Ascending aorta (tissue), 2 donors: ENCODE measurements around the gene DSTN. TPM values are rescaled to one million over a fixed set of nuclear protein-coding genes. Genes with fewer than 3 reads are reported as not detected.
A peak's percentile ranks its signal among the peaks of the same experiment; 100 is the strongest.

Source experiments
- DNase-seq, 2 donors: peaks; one replicate each; pipeline ENCODE4 v3.0.0-alpha.2; 2019; ENCODE audit warnings: low spot score in 2 of 2
- H3K27ac ChIP-seq, 2 donors: fragments of 200-600 bp; sonication (generic); one replicate each; pipeline ENCODE4 v1.5.1; 2016 to 2017; ENCODE audit warnings: mild to moderate bottlenecking in 1 of 2
- H3K27me3 ChIP-seq: fragments of 200-600 bp; sonication (generic); one replicate; pipeline ENCODE4 v1.5.1; 2017
- H3K36me3 ChIP-seq, 2 donors: fragments of 200-600 bp; sonication (generic); one replicate each; pipeline ENCODE4 v1.5.1; 2016
- H3K4me1 ChIP-seq, 2 donors: fragments of 200-600 bp; sonication (generic); one replicate each; pipeline ENCODE4 v1.5.1; 2016 to 2017; ENCODE audit warnings: mild to moderate bottlenecking in 1 of 2
- H3K4me3 ChIP-seq, 2 donors: fragments of 200-600 bp; sonication (generic); one replicate each; pipeline ENCODE4 v1.5.1; 2016 to 2017; ENCODE audit warnings: mild to moderate bottlenecking in 1 of 2
- H3K9me3 ChIP-seq, 2 donors: fragments of 200-600 bp; sonication (generic); one replicate each; pipeline ENCODE4 v1.5.1; 2016
- intact Hi-C: fragments of 100-400 bp; cut with DNase I; formaldehyde crosslinking; loops from one replicate; pipeline ENCODE4 v1.15.1; 2023
- total RNA-seq: library from RNA; depleted of rRNA; stranded (reverse); fragments of >200 nt; gene quantifications from one replicate; pipeline ENCODE4 v1.1.0, GENCODE V29; 2016
- TF ChIP-seq, protein P1 (sequence below), 3 experiments: fragments of 200-600 bp in 2 of 3; fragments of 450-650 bp in 1 of 3; sonication (generic) in 2 of 3; IDR thresholded peaks; one replicate each; pipeline ENCODE4 v1.5.1; 2016 to 2019; ENCODE audit warnings: antibody characterized with exemption in 3 of 3, mild to moderate bottlenecking in 1 of 3, moderate library complexity in 1 of 3

Gene DSTN
- total RNA-seq, 1 donor from 2014 or later = 452 TPM

DNA sequence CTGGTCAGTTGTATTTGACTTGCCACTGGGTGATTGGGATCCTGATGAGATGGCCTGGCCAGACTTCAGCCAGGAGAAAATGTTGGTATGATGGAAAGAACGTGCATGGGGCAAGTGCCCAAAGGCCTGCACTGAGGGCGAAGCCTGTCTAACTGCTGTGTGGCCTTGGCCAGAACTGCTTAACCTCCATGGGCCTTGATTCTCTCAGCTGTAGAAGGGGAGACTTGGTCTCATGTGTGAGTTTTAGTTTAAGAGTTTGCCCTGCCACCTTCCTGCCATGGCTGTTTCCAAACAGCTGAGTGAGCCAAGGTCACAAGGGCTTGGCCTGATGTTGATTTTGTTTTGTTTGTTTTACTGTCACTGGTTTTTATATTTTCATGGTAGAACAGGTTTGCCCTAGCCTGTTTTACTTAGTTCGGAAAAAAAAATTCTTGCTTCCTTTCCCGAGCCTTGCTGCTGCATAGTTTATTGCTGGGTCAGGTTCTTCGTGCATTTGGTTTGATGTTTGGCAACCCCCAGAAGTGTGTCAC is 35.3 kb downstream of the DSTN start:
- Histone ChIP-seq H3K4me3 (peak overlapping the region in 1 of 2 donors; percentile 25), H3K27me3 (no peaks in the 10 kb centered on the region), H3K9me3 (no peaks in the 10 kb centered on the region), H3K27ac (peak overlapping the region; percentile 47 to 53), H3K36me3 (peaks cover 79 to 90% of the 10 kb centered on the region in 2 donors), H3K4me1 (peaks cover 27 to 84% of the 10 kb centered on the region in 2 donors)
- intact Hi-C loops = no loop called here
- TF ChIP-seq, protein P1, sequence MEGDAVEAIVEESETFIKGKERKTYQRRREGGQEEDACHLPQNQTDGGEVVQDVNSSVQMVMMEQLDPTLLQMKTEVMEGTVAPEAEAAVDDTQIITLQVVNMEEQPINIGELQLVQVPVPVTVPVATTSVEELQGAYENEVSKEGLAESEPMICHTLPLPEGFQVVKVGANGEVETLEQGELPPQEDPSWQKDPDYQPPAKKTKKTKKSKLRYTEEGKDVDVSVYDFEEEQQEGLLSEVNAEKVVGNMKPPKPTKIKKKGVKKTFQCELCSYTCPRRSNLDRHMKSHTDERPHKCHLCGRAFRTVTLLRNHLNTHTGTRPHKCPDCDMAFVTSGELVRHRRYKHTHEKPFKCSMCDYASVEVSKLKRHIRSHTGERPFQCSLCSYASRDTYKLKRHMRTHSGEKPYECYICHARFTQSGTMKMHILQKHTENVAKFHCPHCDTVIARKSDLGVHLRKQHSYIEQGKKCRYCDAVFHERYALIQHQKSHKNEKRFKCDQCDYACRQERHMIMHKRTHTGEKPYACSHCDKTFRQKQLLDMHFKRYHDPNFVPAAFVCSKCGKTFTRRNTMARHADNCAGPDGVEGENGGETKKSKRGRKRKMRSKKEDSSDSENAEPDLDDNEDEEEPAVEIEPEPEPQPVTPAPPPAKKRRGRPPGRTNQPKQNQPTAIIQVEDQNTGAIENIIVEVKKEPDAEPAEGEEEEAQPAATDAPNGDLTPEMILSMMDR (IDR thresholded peaks at IDR 0.05) = no peak
- no peak for DNase-seq

DNA sequence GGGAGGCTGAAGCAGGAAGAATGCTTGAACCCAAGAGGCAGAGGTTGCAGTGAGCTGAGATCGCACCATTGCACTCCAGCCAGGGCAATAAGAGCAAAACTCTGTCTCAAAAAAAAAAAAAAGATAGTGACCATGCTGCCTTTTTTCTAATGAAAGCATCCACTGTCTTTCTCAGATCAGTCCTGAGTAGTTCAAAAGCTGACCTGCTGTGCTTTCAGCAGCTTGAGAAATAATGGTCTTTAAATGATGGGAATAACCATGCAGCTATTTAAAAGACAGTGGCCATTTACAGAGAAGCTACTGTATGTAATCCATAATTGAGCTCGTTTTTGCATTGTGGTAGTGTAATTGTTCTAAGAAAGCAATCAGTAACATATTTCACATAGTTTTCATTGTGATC is 36.1 kb downstream of the DSTN start:
- peak overlapping the region in 1 of 2 donors; percentile 47 for H3K27ac ChIP-seq
- no peak for DNase-seq
- intact Hi-C loops = no loop called here
- peaks cover 35 to 92% of the 10 kb centered on the region in 2 donors for H3K4me1 ChIP-seq
- H3K4me3 ChIP-seq = no peak overlapping the region
- H3K9me3 ChIP-seq = no peaks in the 10 kb centered on the region
- no peaks in the 10 kb centered on the region for H3K27me3 ChIP-seq
- H3K36me3 ChIP-seq = peaks cover 87 to 97% of the 10 kb centered on the region in 2 donors
- TF ChIP-seq, protein P1 (IDR thresholded peaks at IDR 0.05) = no peak

DNA sequence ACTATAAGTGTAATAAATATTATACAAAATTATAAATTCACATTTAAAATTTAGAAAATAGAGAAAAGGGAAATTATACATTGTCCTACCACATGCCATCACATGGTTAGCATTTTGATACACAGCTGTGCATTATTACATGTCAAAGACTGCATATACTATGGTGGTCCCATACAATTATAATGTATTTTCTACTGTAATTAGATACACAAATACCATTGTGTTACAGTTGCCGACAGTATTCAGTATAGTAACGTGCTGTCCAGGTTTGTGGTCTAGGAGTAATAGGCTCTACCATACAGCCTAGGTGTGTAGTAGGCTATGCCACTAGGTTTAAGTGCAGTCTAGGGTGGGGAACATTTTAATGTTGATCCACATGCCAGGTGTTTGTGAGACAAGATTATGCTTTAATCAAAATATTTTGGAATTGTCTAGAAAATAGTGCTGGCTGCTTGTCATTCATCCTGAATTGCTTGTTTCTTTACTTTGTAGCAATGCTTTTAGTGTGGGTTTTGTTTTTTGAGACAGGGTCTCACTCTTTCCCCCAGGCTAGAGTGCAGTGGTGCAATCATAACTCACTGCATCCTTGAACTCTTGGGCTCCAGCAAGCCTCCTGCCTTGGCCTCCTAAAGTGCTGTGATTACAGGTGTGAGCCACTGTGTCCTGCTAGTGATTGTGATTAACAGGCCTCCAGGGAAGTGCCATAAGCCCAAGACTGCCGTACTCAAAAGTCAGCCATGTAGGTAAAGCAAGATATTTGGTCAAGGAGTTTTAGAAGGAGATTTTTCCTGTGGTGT is 39.0 kb downstream of the DSTN start:
- H3K27ac ChIP-seq = peak overlapping the region; percentile 84 to 93

DNA sequence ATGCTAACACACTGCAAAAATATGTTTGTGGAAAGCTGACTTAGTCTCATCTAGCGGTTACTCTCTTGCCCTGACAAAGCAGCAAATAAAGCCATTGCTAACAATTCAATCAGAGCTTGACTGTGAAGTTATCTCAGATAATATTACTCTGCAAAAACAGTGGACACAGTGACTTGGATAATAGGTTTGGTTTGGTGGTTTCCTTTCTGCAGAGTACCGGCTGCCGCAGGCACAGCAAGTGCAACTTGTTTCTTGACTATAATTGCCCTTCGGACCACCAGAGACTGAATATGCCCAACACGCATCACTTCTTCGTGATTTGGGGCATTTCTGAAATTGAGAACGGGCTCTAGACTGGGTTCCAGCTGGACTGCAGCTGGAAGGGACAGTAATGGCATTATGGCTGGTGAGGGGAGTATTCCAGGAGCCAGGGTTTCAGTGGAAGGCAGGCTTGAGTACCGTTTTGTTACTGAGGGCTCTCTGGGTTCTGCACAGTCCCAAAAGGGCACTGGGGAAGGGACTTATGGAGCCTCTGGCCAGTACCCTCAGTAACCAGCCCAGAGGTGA is 40.0 kb downstream of the DSTN start:
- intact Hi-C loops = no loop called here
- H3K27ac ChIP-seq = peak overlapping the region; percentile 84 to 93

More for the DNA sequence above, 39.0 kb downstream of the DSTN start:
- Histone ChIP-seq H3K4me1 (peaks cover 48 to 93% of the 10 kb centered on the region in 2 donors), H3K9me3 (no peaks in the 10 kb centered on the region), H3K4me3 (peak overlapping the region in 1 of 2 donors; percentile 7), H3K27me3 (no peaks in the 10 kb centered on the region), H3K36me3 (peaks cover 64 to 68% of the 10 kb centered on the region in 2 donors)
- intact Hi-C loops = no loop called here
- no peak for DNase-seq
- TF ChIP-seq, protein P1 (IDR thresholded peaks at IDR 0.05) = no peak

DNA sequence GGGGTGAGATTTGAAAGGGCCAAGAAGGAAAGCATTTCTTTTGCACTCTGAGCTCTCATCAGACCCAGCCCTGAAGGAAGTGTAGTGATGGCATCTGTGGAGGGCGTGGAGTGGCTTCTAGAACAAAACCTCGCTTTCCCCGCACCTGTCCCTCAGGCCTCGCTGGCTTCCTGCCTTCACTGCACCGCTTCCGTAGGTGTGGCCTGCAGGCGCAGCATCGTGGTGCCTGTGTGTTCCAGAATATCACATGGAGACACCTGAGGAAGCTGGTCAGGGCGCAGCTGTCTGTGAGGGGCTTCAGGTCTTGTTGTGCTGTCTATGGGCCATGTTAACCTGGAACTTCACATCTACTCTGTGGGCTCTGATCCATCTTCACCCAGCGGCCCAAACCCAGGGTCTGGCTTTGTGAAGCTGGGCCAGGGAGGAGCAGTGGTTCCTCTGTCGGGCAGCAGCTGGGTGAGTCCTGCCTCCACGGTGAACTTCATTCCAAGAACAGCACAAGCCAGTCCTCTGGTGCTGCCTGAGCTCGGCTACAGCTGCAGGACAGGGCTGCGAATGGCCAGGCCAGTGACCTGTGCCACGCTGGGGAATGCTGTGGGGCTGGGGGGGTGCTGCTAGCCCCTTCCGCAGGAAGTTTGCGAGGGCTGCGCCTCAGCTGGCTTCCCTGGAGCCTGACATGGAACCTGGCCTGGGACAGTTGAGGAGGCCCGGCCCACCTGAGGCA is 40.9 kb downstream of the DSTN start:
- intact Hi-C loops = no loop called here
- peak overlapping the region in 1 of 2 donors; percentile 16 for H3K4me3 ChIP-seq
- no peaks in the 10 kb centered on the region for H3K27me3 ChIP-seq
- peaks cover 40 to 91% of the 10 kb centered on the region in 2 donors for H3K4me1 ChIP-seq
- H3K36me3 ChIP-seq = peaks cover 55 to 59% of the 10 kb centered on the region in 2 donors
- TF ChIP-seq, protein P1 (IDR thresholded peaks at IDR 0.05) = no peak
- H3K27ac ChIP-seq = peak overlapping the region; percentile 84 to 93
- peak in 1 of 2 donors; percentile 70 for DNase-seq
- no peaks in the 10 kb centered on the region for H3K9me3 ChIP-seq

More for the DNA sequence above, 40.0 kb downstream of the DSTN start:
- TF ChIP-seq, protein P1 (IDR thresholded peaks at IDR 0.05) = no peak
- peak overlapping the region in 1 of 2 donors; percentile 16 for H3K4me3 ChIP-seq
- no peaks in the 10 kb centered on the region for H3K27me3 ChIP-seq
- H3K9me3 ChIP-seq = no peaks in the 10 kb centered on the region
- peaks cover 46 to 93% of the 10 kb centered on the region in 2 donors for H3K4me1 ChIP-seq
- DNase-seq = peak in 1 of 2 donors; percentile 52
- peaks cover 58 to 64% of the 10 kb centered on the region in 2 donors for H3K36me3 ChIP-seq
